GM12891 (cell line): Measurements from ENCODE around the gene PAX4.

Source experiments
- POLR2AphosphoS5 ChIP-seq: IDR thresholded peaks from 2 replicates; pipeline ENCODE4 v1.6.1; 2011; ENCODE audit warnings: low read depth, low read length, control low read depth
- POU2F2 ChIP-seq: IDR thresholded peaks from 2 replicates; pipeline ENCODE4 v1.6.1; 2011; ENCODE audit warnings: low read depth, mild to moderate bottlenecking, control low read depth, low read length, moderate library complexity
- TAF1 ChIP-seq: IDR thresholded peaks from 2 replicates; pipeline ENCODE4 v1.6.1; 2011; ENCODE audit warnings: low read depth, low read length, control low read depth

DNA sequence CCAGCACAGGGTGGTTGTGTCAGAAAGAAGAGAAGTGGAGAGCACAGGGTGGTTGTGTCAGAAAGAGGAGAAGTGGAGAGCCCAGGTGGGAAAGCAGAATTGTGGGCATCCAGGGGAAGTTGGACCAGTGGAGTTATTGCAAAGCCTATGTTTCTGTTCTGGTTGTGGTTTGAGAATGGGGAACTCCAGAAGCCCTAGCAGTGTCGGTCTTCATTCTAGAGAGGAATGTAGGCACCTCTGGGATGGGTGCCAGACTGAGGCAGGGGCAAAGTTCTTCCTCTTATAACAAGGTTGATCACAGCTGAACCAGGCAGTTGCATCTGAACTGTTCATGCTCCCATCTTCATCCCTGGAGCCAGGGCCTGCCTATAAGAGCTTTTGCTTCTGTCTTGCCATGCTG, 23.5 kb downstream of the PAX4 start:
- TF ChIP-seq TAF1, result no peak
- no peak for TF ChIP-seq POLR2AphosphoS5
- TF ChIP-seq POU2F2, result no peak
